ENCODE measurements around the gene SEC24B.

DNA sequence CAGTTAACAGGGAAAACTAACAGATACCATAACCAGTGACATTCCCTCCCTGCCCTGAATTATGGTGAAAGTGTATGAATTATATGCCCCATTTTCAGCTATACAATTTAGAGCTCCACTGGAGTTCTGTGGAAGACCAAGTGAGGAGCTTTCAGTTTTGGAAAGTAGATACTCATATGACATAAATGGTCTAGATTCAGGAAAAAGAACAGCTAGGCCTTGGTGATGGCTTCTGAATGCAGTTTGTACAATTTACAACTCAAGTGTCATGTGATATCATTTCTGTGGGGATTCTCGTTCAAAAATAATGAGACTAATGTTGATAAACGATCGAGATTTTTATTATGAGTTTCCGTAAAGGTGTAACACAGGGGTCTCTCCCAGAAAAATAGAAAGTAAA, 8.2 kb upstream of the SEC24B start:
- no peak for TF ChIP-seq CTCF (IDR thresholded peaks at IDR 0.05; ENCODE audit: poor library complexity, severe bottlenecking)
- TF ChIP-seq POLR2AphosphoS5 (IDR thresholded peaks at IDR 0.05), result no peak
- TF ChIP-seq SMC3 (conservative IDR thresholded peaks at IDR 0.05; ENCODE audit: poor library complexity), result no peak
- TF ChIP-seq EZH2 (IDR thresholded peaks at IDR 0.05; ENCODE audit: borderline replicate concordance, insufficient read depth, low read length, poor library complexity, severe bottlenecking), result no peak
- no peak for TF ChIP-seq MXI1 (conservative IDR thresholded peaks at IDR 0.05; ENCODE audit: poor library complexity, severe bottlenecking)
- no peak for TF ChIP-seq EP300 (conservative IDR thresholded peaks at IDR 0.05; ENCODE audit: poor library complexity, severe bottlenecking)
- TF ChIP-seq TAF1 (IDR thresholded peaks at IDR 0.05; ENCODE audit: low read depth), result no peak
